HG03108 (cell line): ENCODE measurements around the gene NPB.
A peak's percentile ranks its signal among the peaks of the same experiment; 100 is the strongest.

Experiments
- ATAC-seq: cut with Tn5 transposase; IDR thresholded peaks from one replicate; pipeline ENCODE4 v1.9.1; 2021; ENCODE audit warnings: moderate library complexity; ENCODE audit not compliant: unreplicated experiment

NPB gene

GRCh38 chr17:81902023-81902652, at the start of gene NPB:
Gene NPB, plus strand, starts transcription at chr17:81902238. Its CDS starts 40 bp downstream, at chr17:81902278.
- no peak for ATAC-seq

GRCh38 chr17:81854974-81855774, 46.9 kb upstream of the NPB start:
- ATAC-seq = no peak

GRCh38 chr17:81858170-81858966, 43.7 kb upstream of the NPB start:
- ATAC-seq = no peak

DNA sequence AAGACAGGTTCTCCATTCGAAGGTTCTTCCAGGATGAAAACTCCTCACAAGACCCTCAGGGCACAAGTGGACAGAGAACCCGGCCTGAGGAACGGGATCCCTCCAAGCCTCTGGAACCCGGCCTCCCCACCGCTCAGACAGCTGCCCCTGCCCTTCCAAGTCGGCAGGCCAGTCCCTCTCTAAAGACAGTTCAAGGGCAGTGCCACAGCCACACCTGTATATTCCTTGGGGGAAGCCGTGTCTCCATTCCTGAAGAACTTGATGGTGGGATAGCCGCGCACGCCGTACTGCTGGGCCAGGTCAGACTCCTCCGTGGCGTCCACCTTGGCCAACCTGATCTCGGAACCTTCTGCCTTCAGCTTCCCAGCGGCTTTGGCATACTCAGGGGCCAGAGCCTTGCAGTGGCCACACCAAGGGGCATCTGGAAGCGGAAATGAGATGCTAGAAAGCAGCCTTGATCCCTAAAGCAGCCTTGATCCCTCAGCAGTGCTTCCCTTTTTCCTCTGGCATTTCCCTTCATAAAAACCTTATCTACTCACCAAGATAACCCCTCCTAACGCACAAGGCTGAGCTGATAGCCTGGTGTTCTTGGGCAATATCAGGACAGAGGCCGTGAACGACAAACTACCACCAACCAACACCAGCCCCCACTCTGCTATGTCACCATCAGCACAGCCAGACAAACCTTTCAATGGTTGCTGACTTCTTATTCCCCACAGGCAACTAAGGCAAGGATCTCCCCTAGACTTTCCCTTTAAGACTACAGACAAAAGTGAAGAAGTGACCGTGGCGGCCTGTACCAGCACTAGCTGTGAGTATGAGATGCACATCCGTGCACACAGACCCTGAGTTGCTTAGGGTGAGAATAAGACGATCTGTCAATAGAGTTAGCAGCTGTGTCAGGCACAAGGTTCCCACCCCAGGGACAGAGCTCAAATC, 42.8 kb upstream of the NPB start:
- no peak for ATAC-seq

- peak; percentile 0 for ATAC-seq
Observed at GRCh38 chr17:81859906-81860755, 41.9 kb upstream of the NPB start, which contains the start of gene P4HB. Gene P4HB, minus strand, starts transcription at chr17:81860535. Its CDS starts 64 bp downstream, at chr17:81860471.

DNA sequence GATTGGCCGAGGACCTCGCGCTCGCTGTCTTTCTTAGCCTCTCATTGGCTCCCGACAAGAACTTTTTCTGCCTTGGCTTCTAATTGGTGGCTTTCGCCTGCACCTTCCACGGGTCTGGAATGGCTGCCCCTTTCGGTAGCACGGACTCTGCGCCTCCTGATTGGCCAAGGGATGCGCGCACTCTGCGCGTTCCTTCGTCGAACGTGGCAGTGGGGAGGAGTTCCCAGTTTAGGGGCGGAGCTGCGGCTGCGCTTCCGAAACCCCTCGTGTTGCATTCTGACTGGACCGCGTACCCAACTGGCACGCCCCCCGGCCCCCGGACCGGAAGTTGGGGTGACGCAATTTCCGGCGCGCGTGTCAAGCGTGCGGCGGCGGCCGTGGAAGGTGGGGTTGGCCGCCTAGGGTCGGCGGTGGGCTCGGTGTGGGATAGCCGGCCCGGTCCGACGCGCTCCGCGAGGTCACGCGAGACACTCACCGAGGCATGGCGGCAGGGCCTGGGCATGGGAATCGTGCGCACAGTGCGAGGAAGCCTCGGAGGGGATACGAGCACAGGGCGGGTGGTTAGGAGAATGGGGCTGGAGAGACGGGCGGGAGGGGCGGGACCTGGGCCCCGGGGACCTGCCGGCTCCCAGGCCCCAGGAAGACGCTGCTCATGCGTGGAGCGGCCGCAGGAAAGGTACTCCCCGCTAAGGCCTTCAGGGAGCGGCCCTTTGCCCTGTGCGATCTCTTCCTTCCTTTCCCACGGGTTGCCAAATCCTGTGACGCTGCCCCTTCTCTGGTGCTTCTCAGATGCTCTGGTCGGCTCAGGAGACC, 41.1 kb upstream of the NPB start:
- ATAC-seq = peak; percentile 74

GRCh38 chr17:81863123-81863675, 38.8 kb upstream of the NPB start:
- ATAC-seq = no peak

DNA sequence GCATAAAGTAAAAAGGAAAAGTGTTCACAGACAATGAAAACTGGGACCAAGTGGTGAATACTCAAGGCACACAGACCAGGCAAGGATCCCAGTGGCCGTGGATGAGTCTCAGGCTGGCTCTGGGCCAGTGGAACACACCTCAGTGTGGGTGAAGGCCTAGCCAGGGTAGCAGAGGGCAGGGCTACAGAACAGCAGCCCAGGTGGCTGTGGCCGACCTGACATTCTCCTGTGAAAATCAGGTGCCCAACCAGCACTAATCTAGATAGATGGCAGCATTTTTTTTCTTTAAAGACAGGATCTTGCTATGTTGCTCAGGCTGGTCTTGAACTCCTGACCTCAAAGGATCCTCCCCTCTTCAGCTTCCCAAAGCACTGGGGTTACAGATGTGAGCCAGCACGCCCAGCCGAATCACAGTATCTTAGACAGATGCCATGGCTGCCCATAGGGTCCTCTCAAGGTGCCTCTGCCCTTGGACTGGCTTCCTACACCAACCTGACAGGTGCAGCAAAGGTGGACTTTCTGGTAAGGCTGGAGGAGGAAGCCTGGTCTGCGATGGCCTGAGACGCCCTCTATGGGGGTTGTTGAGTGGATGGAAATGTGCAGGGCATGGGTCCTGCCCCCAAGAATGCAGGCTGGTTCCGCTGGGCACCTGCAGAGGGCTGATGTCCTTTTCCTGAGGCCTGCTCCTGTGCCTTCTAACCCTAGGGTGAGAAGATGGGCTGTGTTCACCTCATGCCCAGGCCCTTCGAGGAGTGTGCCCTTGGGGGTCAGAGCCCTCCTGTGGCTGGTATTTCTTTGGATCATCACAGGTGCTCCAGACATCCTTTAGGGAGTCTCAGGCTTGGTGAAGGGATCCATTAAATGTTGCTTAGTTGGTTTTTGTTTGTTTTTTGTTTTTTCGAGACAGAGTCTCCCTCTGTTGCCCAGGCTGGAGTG, 37.9 kb upstream of the NPB start:
- no peak for ATAC-seq

GRCh38 chr17:81865358-81865732, 36.7 kb upstream of the NPB start:
- ATAC-seq = no peak

GRCh38 chr17:81865733-81866439, 36.2 kb upstream of the NPB start:
- ATAC-seq = no peak

DNA sequence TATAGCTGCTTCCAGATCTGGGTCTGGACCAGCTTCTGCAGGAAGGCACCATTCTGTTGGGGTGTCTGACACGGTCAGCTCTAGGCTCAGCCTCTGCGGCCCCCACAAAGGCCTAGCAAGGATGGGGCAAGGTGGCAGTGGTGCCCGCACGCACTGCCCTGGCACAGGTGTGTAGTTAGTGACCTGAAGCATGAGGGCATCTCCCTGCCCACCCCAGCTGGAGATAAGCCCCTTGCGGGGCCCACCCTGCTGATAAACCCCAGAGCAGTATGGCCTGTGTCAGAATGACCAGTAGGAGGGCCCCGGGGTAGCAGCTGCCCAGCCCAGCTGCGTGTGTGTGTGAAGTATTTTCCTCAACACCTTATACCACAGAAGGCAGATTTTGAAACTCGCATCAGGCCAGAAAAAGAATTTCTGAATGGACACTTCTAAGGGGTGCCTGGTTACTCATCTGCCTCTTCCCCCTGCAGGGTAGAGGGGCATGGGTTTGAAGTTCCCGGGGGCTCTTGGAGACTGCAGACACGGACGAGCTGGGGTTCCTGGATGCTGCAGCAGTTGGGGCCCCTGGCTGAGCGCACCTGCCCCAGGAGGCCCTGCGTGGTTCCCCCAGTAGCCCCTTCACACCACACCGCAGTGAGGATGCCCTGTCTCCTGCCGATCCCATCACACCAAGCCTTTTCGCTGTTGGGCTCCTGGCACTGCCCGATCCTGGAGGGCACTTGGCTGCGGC, 35.4 kb upstream of the NPB start:
- ATAC-seq = no peak

DNA sequence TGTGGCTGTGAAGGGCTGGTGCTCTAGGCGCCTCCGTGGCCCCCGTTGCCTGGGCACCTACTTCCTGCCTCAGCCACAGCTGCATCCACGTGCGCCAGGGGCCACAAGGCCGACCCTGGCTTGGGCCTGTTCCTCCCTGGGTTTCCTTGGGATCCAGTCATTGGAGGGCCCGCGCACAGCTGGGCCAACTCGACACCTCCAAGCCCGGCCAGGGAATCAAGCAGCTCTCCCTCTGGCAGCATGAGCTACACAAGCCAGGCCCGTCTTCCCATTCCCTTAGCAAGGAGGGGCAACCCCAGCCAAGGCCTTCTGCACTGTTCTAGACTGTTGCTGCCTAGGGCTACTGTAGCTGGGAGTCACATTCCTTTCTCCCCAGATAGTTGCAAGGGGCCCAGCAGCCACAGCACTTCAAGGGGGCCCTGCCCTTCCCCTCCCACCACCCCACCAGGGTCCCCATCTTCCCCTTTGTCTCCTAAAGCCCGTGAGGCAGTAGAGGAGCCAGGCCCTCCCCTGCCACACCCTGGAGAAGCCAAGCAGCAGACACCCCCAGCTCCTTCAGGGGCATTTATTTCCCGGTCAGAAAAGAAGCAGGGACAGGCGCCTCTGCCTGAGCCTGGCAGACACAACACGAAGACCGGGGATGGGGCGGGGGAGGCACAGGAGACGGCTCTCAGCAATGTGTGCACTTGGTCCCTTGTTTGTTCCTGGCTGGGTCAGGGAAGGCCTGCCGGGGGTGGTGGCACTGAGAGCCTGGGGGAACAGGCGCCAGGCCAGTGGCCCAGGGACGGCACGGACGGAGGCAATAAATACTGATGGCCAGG, 34.7 kb upstream of the NPB start:
- no peak for ATAC-seq

DNA sequence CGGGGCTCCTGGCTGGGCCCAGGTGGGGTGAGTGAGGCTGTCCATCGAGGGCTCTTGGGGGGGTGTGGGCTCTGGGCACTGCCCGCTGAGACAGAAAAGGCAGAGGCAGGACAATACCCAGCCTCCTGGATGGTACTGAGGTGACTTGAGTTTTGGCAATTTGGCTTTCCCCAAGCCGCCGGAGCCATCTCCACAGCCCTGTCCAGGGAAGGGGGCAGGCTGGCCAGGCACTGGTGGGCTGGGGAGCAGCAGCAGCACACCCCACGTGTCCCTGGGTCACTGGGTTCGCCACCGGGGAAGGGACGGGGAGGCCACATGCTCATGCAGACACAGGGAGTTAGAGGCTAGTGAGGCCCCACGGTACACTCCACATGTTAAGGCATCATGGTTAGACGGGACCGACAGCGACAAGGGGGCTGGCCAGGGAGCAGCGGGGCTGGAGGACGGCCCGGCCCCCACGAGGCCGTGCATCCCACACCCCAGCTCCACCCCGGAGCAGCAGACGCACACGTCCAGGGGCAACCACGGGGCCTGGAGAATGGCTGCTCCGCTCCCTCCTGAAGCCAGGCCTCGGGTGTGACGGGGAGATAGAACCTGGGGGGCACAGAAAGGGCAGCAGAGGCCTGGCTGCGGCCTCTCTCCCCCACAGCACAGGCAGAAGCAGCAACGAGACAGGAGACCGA, 33.9 kb upstream of the NPB start:
- ATAC-seq = no peak

GRCh38 chr17:81868674-81869220, 33.3 kb upstream of the NPB start:
- no peak for ATAC-seq
